GM13976 (cell line): ENCODE data around the gene CCDC183.
"Not testable (repeated sequence)": the region's sequence is repeated elsewhere in the genome, so short reads cannot be mapped to it uniquely, and the experiment has no call there.

ENCODE experiments used
- DNase-seq: peaks from one replicate; pipeline ENCODE4 v3.0.0; 2012; ENCODE audit warnings: low spot score
- CTCF ChIP-seq: IDR thresholded peaks from 2 replicates; pipeline ENCODE4 v1.5.1; 2012; ENCODE audit warnings: borderline replicate concordance, mild to moderate bottlenecking; ENCODE audit not compliant: insufficient read depth; ENCODE audit errors: extremely low read depth, missing control alignments, control extremely low read depth
- in situ Hi-C: fragments of 300-500 bp; cut with MboI; formaldehyde crosslinking; loops from one replicate; pipeline ENCODE4 v1.12.0; 2022; ENCODE audit warnings: low sequenced_read_pairs, mixed read lengths, inconsistent platforms; ENCODE audit not compliant: unreplicated experiment

Gene CCDC183

GRCh38 chr9:136765041-136765440, 31.1 kb upstream of the CCDC183 start:
- no peak for TF ChIP-seq CTCF
- in situ Hi-C loops, result no loop called here
- DNase-seq, result no peak

- in situ Hi-C loops, result not testable (repeated sequence)
- DNase-seq, result peak; percentile 62
These were observed 30.3 kb upstream of the CCDC183 start for GRCh38 chr9:136765745-136766409.

- TF ChIP-seq CTCF, result peak; percentile 37
- DNase-seq, in situ Hi-C loops: not testable (repeated sequence)
These were observed 29.6 kb upstream of the CCDC183 start for GRCh38 chr9:136766410-136767120.

- in situ Hi-C loops, result loop anchor here (10.0 kb wide), 1 partner anchor 265 kb away; the partner anchor contains the start of gene FUT7
- TF ChIP-seq CTCF, result peak; percentile 76
- DNase-seq, result peak; percentile 81
These were observed 26.4 kb upstream of the CCDC183 start for GRCh38 chr9:136769710-136770191.

GRCh38 chr9:136771907-136772415, 24.2 kb upstream of the CCDC183 start:
- in situ Hi-C loops, result loop anchor here (10.0 kb wide), 1 partner anchor 263 kb away; the partner anchor contains the start of gene FUT7
- no peak for DNase-seq
- TF ChIP-seq CTCF, result no peak

GRCh38 chr9:136773386-136774044, 22.6 kb upstream of the CCDC183 start:
- in situ Hi-C loops, result loop anchor here (10.0 kb wide), 1 partner anchor 261 kb away; the partner anchor contains the start of gene FUT7
- DNase-seq, result peak; percentile 47
- no peak for TF ChIP-seq CTCF
